Measurements from ENCODE around the gene TMED10.

DNA sequence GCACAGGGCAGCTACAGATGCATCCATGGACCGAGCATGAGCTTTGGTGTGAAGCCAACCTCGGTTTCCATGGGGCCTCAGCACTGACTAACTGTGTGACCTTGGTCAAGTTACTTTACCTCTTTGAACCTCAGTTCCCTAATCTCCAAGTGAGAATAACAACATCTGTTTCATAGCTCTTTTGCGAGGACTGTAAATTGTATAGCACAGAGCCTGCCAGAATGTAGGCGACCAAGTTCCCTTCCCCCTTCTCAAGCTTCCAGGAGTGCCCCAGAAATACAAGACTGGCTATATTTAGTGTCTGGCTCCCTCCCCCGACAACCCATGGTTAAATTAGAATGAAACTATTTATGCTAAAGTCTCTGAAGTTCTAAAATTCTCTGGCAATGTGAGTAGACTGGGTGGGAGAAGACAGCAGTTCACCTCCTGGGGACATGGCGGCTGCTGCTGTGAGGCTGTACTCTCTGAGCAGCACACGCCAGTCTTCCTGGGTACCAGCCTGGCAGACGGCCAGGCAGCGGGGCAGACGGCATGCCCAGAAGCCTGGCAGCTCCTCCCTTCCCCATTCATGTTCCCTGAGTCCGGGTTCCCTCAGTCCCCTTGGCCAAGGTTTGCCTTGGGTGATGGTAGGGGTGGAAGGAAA, 22.0 kb upstream of the TMED10 start:
- TF ChIP-seq POLR2A (IDR thresholded peaks at IDR 0.05) = no peak
- TF ChIP-seq, protein P1, sequence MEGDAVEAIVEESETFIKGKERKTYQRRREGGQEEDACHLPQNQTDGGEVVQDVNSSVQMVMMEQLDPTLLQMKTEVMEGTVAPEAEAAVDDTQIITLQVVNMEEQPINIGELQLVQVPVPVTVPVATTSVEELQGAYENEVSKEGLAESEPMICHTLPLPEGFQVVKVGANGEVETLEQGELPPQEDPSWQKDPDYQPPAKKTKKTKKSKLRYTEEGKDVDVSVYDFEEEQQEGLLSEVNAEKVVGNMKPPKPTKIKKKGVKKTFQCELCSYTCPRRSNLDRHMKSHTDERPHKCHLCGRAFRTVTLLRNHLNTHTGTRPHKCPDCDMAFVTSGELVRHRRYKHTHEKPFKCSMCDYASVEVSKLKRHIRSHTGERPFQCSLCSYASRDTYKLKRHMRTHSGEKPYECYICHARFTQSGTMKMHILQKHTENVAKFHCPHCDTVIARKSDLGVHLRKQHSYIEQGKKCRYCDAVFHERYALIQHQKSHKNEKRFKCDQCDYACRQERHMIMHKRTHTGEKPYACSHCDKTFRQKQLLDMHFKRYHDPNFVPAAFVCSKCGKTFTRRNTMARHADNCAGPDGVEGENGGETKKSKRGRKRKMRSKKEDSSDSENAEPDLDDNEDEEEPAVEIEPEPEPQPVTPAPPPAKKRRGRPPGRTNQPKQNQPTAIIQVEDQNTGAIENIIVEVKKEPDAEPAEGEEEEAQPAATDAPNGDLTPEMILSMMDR (IDR thresholded peaks at IDR 0.05) = no peak
